GM13977 (cell line): ENCODE data around the gene PLOD3.

Experiments
- DNase-seq: peaks from one replicate; pipeline ENCODE4 v3.0.0; 2012; ENCODE audit warnings: low spot score
- in situ Hi-C: fragments of 300-500 bp; cut with MboI; formaldehyde crosslinking; loops from one replicate; pipeline ENCODE4 v1.12.0; 2022; ENCODE audit warnings: low sequenced_read_pairs, low pct_unique_long_range_greater_than_20kb, mixed read lengths, inconsistent platforms; ENCODE audit not compliant: unreplicated experiment
- TF ChIP-seq, protein P1 (sequence below): IDR thresholded peaks from 2 replicates; pipeline ENCODE4 v1.5.1; 2012; ENCODE audit warnings: mild to moderate bottlenecking, control low read depth; ENCODE audit not compliant: insufficient read depth; ENCODE audit errors: extremely low read depth, missing control alignments

The PLOD3 gene

DNA sequence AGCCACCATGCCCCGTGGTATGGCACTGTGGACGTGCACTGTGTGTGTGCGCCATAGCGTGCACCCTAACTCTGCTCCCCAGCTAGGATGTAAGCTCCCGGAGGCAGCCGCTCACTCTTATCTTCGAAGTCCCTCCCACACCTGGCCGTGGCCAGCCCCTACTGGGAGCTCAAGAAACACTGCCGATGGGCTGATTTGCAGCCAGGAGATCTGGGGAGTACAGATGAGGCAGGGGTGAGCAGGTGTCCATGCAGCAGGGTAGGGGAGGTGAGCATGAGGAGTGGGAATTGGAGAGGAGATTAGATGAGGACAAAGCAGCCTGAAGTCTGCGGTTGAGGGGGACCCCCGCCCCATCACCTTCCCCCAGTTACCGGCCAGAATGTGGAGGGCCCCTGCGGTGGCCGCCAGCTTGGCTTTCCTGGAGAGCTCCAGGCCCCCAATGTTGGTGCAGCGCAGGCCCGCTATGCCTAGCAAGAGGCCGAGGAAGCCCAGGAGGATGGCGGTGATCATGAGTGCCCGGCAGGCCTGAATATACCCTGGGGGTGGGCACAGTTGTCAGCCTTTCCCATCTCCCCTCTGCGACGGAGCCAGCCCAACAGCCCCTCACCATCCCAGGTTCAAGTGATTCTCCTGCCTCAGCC, 16.6 kb upstream of the PLOD3 start:
- in situ Hi-C loops: no loop called here
- TF ChIP-seq, protein P1, sequence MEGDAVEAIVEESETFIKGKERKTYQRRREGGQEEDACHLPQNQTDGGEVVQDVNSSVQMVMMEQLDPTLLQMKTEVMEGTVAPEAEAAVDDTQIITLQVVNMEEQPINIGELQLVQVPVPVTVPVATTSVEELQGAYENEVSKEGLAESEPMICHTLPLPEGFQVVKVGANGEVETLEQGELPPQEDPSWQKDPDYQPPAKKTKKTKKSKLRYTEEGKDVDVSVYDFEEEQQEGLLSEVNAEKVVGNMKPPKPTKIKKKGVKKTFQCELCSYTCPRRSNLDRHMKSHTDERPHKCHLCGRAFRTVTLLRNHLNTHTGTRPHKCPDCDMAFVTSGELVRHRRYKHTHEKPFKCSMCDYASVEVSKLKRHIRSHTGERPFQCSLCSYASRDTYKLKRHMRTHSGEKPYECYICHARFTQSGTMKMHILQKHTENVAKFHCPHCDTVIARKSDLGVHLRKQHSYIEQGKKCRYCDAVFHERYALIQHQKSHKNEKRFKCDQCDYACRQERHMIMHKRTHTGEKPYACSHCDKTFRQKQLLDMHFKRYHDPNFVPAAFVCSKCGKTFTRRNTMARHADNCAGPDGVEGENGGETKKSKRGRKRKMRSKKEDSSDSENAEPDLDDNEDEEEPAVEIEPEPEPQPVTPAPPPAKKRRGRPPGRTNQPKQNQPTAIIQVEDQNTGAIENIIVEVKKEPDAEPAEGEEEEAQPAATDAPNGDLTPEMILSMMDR: no peak
- no peak for DNase-seq

DNA sequence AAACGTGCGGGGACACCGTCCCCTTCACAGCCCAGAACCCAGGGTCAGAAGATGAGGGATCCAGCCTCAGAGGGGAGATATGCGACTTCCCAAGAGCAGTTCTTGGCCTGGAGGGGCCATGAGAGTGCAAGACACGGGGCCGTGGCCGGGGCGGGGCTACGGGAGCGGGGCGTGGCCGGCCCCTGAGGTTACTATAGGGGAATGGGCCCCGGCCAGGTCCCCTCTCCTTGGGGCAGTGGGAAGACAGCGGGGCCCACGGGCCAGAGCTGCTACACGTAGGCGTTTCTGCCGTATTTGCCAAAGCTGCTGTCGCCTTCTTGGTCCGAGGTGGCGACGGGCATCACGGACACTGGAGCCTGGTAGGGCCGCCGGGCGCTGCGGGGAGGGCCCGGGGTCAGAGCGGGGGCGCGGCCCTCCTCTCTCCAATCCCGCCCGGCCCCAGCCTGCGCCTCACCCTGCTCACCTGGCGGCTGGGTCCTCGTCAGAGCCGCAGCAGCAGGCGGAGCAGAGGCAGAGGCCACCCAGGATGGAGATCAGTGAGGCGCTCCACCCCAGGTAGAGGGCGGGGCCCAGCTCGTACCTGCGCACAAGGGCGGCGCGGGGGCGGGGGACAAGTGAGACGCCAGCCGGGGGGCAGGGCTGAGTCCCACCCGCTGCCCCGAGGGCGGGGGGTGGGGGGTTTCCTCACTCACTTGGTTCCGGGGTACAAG, 14.9 kb upstream of the PLOD3 start:
- TF ChIP-seq, protein P1: no peak
- in situ Hi-C loops: no loop called here
- no peak for DNase-seq

DNA sequence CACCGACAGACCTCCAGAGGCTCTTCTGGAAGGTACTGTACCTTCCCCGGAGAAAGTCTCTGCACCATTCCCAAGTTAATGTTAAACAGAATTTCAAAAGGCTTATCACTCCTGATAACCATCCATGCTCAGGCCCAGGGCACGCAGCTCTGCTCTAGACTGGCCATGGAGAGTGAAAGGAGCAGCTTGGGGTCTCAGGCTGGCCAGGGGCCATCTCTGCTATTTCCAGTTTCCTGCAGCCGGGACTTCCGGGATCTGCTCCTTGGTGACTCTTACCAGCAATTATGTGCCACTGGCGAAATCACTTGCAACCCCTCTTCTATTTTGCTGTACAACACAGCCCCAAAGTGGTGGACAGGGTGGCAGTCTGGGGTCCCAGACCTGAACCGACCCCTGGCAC, 14.3 kb upstream of the PLOD3 start:
- in situ Hi-C loops: no loop called here
- TF ChIP-seq, protein P1: no peak
- no peak for DNase-seq

DNA sequence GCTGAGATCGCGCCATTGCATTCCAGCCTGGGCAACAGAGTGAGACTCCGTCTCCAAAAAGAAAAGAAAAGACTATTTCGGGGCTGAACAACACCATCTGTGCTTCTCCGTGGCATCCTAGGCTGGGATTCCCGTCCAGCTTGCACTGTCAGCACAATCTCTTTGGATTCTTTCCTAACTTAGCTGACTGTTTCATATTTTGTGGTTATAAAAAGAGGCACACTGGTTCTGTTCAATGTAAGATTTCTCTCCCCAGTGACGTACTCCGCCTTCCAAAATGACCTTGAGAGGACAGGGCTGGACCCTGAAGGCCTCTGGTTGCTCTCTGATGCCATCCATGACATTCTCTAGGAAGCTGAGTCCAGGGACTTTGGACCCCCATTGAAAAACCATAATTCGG, 9.3 kb upstream of the PLOD3 start:
- DNase-seq: no peak
- in situ Hi-C loops: no loop called here

DNA sequence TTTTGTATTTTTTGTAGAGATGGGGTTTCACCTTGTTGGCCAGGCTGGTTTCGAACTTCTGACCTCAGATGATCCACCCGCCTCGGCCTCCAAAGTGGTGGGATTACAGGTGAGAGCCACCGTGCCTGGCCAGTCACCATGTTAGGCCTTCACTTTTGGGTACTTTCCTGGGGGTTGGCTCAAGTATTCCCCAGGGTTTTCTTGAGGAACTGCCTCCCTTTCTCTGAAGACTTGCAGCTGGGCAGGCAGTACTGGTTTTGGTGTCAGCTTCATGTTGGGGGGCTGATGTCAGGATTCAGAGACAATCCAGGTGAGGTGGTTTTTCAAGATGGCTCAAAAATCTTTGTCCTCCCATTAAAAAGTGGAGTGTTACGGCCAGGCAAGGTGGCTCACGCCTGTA, 8.3 kb upstream of the PLOD3 start:
- TF ChIP-seq, protein P1: no peak
- DNase-seq: no peak
- in situ Hi-C loops: no loop called here

More for the DNA sequence above, 9.3 kb upstream of the PLOD3 start:
- TF ChIP-seq, protein P1: no peak

DNA sequence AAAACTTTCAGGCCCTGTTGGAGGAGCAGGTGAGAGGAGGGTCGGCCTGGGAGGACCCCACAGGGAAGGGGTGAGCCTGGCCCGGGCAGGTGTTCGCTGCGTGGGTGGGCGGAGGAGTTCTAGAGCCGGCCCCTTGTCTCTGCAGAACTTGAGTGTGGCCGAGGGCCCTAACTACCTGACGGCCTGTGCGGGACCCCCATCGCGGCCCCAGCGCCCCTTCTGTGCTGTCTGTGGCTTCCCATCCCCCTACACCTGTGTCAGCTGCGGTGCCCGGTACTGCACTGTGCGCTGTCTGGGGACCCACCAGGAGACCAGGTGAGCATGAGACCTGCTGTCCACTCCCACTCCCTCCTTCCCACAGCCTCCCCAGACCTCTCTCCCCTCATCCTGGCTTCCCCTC, 6.1 kb upstream of the PLOD3 start:
- in situ Hi-C loops: no loop called here
- TF ChIP-seq, protein P1: no peak
- DNase-seq: no peak
